Dendritic cell treated with granulocyte-macrophage colony-stimulating factor and Interleukin-4, amounts not matched to agents 40 ng/mL and 50 ng/mL, for 4 days (primary cell): Measurements from ENCODE around the gene TBCD.

Source experiments
- H3K27ac Mint-ChIP-seq: one replicate; pipeline ENCODE4 v1.8.0; 2022; ENCODE audit warnings: mild to moderate bottlenecking, mixed read lengths
- H3K27me3 Mint-ChIP-seq: one replicate; pipeline ENCODE4 v1.8.0; 2022; ENCODE audit warnings: mild to moderate bottlenecking, mixed read lengths
- H3K36me3 Mint-ChIP-seq: one replicate; pipeline ENCODE4 v1.8.0; 2022; ENCODE audit warnings: low read depth, mixed read lengths
- H3K4me1 Mint-ChIP-seq: one replicate; pipeline ENCODE4 v1.8.0; 2022; ENCODE audit warnings: low read depth, mixed read lengths
- H3K4me3 Mint-ChIP-seq: one replicate; pipeline ENCODE4 v1.8.0; 2022; ENCODE audit warnings: mild to moderate bottlenecking, moderate library complexity, mixed read lengths
- H3K9me3 Mint-ChIP-seq: one replicate; pipeline ENCODE4 v1.8.0; 2022; ENCODE audit warnings: mixed read lengths
- intact Hi-C: fragments of 100-400 bp; cut with micrococcal nuclease; formaldehyde crosslinking; loops from one replicate; pipeline ENCODE4 v1.15.0; 2022

TBCD gene

DNA sequence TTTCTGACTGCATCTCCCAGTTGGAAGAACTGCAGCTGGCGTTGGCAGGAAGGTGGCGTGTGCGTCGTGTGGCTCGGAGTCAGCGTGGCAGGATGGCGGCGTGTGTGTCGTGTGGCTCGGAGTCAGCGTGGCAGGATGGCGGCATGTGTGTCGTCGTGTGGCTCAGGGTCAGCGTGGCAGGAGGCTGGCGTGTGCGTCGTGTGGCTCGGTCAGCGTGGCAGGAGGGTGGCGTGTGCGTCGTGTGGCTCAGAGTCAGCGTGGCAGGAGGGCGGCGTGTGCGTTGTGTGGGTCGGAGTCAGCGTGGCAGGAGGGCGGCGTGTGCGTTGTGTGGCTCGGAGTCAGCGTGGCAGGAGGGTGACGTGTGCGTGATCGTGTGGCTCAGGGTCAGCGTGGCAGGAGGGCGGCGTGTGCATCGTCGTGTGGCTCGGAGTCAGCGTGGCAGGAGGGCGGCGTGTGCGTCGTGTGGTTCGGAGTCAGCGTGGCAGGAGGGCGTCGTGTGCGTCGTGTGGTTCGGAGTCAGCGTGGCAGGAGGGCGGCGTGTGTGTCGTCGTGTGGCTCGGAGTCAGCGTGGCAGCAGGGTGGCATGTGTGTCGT, 49.6 kb downstream of the TBCD start:
- Mint-ChIP-seq H3K36me3 (peaks cover 57% of the 10 kb centered on the region), H3K9me3 (peaks cover 12% of the 10 kb centered on the region), H3K27ac (no peak overlapping the region)

DNA sequence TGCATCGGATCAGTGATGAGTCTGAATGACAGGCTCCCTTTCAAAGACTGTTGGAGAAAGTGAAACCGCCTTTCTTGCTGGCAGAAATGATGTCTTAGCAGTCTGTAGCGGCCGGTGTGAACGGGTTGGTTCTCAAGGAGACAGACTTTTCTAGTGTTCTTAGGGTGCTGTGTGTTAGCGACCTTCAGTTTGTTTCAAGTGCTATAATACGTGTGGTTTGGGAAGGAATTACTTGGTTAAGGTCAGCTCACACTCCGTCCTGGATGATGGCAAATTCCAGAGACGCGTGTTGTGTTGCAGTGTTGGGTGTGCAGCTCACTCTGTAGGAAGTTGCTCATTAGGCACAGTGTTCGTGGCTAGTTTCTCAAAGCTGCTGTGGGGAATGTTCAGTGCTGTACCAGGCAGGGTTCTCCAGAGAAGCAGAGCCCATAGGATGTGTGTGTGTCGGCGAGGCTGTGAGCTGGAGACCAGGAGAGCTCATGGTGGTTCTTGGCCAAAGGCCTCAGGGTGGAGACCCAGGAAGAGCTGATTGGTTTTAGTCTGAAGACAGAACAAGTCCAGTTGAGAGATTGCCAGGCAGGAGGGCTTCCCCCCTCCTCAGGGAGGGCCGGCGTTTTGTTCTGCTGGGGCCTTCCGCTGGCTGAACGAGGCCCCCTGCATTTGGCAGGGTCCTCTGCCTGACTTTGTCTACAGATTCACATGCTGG, 50.4 kb downstream of the TBCD start:
- no peak overlapping the region for H3K4me3 Mint-ChIP-seq
- no peaks in the 10 kb centered on the region for H3K27me3 Mint-ChIP-seq
- no peak overlapping the region for H3K27ac Mint-ChIP-seq
- no peaks in the 10 kb centered on the region for H3K4me1 Mint-ChIP-seq
- peaks cover 12% of the 10 kb centered on the region for H3K9me3 Mint-ChIP-seq
- intact Hi-C loops: no loop called here
- peaks cover 57% of the 10 kb centered on the region for H3K36me3 Mint-ChIP-seq

More for the DNA sequence above, 49.6 kb downstream of the TBCD start:
- Mint-ChIP-seq H3K27me3 (no peaks in the 10 kb centered on the region), H3K4me3 (no peak overlapping the region), H3K4me1 (no peaks in the 10 kb centered on the region)
- intact Hi-C loops: no loop called here

DNA sequence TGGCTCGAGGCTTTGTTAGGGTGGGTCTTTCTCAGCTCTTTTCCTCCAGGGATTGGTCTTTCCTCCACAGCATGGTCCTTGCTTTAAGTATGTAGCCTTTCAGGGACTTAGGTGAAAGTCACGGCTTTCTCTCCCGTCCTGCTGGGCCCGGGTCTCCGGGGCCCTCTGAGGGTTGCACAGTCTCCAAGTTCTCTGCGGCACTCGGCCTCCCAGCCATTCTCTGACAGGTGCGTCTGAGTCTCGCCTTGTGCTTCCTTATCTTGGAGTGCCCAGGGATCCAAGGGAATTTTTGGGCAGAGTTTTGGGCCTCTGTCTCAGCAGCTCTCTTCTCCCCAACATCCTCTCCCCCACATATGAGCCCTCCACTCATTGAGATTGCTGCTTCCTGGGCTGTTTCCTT, 51.3 kb downstream of the TBCD start:
- H3K4me3 Mint-ChIP-seq: no peak overlapping the region
- H3K36me3 Mint-ChIP-seq: peaks cover 61% of the 10 kb centered on the region
- intact Hi-C loops: no loop called here
- peaks cover 12% of the 10 kb centered on the region for H3K9me3 Mint-ChIP-seq
- H3K27me3 Mint-ChIP-seq: no peaks in the 10 kb centered on the region
- no peaks in the 10 kb centered on the region for H3K4me1 Mint-ChIP-seq
- no peak overlapping the region for H3K27ac Mint-ChIP-seq

DNA sequence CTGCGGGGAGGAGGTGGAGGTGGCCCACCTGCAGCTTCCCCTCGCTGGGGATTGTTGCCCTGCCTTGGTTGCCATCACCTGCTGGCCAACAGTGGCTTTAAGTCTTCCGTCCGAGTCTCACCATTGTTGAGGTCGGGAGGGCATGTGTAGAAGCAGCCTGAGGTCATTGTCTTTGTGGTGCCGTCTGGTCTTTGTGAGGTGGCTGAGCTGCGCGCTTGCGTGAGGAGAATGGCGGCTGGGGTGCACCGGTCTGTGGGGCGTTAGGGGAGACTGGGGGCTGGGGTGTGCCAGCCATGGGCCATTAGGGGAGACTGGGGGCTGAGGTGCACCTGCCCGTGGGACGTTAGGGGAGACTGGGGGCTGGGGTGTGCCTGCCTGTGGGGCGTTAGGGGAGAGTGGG, 51.7 kb downstream of the TBCD start:
- Mint-ChIP-seq H3K4me1 (no peaks in the 10 kb centered on the region), H3K4me3 (no peak overlapping the region), H3K27ac (no peak overlapping the region), H3K36me3 (peaks cover 59% of the 10 kb centered on the region), H3K9me3 (peaks cover 12% of the 10 kb centered on the region), H3K27me3 (no peaks in the 10 kb centered on the region)
- intact Hi-C loops: no loop called here

DNA sequence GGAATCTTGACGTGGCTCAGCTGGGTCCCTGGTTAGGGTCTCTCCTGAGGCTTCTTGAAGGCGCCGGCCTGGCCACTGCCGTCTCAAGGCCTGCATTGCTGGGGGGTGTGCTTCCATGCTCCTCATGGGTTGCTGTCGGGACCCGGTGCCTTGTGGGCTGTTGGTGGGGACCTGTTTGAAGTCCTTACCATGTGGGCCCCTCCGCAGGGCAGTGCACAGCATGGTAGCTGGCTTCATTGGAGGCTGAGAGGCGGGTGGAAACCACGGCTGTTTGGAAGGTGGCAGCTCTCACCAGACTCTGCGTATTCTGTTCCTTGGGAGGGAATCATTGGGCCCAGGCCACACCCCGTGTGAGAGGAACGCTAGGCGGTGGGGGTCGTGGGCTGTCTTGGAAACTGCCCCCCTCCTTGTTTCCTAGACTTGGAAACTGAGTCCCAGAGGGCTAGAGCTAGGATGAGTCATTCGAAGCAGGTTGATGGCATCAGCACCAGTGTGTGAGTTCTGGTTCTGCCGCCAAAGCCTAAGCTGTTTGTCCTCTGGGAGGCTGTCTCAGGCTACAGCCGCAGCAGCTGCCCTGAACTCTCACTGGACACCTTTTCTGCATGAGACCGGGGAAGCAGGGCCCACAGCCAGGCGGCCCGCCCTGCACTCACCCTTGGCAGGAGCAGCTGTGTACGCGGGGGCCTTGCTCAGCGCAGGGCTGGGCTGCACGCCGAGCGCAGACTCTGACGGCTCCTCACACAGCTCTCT, 52.8 kb downstream of the TBCD start:
- peaks cover 12% of the 10 kb centered on the region for H3K9me3 Mint-ChIP-seq
- no peaks in the 10 kb centered on the region for H3K27me3 Mint-ChIP-seq
- peaks cover 59% of the 10 kb centered on the region for H3K36me3 Mint-ChIP-seq
- H3K4me3 Mint-ChIP-seq: no peak overlapping the region
- intact Hi-C loops: no loop called here
- no peak overlapping the region for H3K27ac Mint-ChIP-seq
- no peaks in the 10 kb centered on the region for H3K4me1 Mint-ChIP-seq

DNA sequence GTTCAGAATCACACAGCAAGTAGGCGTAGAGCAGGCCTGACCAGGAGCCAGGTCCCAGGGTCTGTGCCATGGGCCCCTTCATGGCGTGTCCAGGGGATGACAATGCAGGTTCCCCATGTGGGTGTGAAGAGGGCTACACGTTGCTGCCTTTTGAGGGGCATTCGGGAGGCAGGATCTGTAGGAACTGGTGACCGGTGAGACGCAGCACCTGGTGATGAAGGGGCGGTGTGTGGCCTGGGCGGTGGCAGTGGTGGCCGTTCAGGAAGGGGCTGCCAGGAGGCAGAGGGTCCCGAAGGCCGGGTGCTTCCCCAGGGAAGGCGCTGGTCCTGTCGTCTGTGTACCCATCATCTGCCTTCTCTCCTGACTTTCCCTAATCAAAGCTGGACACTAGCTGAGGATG, 53.4 kb downstream of the TBCD start:
- peaks cover 12% of the 10 kb centered on the region for H3K9me3 Mint-ChIP-seq
- intact Hi-C loops: no loop called here
- no peak overlapping the region for H3K4me3 Mint-ChIP-seq
- peaks cover 59% of the 10 kb centered on the region for H3K36me3 Mint-ChIP-seq
- no peaks in the 10 kb centered on the region for H3K4me1 Mint-ChIP-seq
- no peaks in the 10 kb centered on the region for H3K27me3 Mint-ChIP-seq
- H3K27ac Mint-ChIP-seq: no peak overlapping the region

DNA sequence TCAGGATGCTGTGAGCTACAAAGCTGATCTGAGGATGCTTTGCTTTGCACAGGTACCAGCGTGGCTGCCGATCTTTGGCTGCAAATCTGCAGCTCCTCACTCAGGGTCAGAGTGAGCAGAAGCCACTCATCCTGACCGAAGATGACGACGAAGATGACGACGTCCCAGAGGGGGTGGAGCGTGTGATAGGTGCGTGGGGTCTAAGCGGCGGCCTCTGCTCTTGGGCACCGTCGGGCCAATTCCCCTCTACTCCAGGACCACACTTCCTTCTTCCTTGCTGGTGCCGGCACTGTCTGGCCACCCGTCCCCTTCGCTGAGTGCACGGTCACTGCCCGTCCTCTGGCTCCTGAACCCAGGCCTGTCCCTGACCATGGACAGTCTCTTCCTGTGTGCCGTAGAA, 54.0 kb downstream of the TBCD start:
- peaks cover 12% of the 10 kb centered on the region for H3K9me3 Mint-ChIP-seq
- peaks cover 59% of the 10 kb centered on the region for H3K36me3 Mint-ChIP-seq
- no peak overlapping the region for H3K4me3 Mint-ChIP-seq
- no peaks in the 10 kb centered on the region for H3K27me3 Mint-ChIP-seq
- H3K4me1 Mint-ChIP-seq: no peaks in the 10 kb centered on the region
- H3K27ac Mint-ChIP-seq: no peak overlapping the region
- intact Hi-C loops: no loop called here

DNA sequence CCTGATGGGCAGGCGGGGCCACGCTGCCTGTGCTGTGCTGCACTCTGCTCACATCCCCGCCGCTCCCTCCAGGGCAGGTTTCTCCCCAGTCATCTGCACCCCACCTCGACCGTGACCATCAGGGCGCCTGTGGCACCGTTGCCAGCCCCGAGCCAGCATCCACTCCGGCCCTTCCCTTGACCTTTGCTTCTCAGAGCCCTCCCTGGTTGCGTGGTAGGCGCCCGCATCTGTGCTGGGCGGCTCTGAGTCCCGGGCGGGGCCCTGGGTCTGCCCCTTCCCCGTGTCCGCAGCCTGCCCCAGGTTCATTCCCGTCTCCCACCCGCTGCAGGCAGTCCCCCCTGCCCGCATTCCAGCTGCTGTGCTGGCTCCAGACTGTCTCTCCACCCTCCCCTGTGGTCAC, 54.8 kb downstream of the TBCD start:
- intact Hi-C loops: no loop called here
- no peak overlapping the region for H3K4me3 Mint-ChIP-seq
- H3K9me3 Mint-ChIP-seq: peaks cover 3% of the 10 kb centered on the region
- peaks cover 59% of the 10 kb centered on the region for H3K36me3 Mint-ChIP-seq
- no peaks in the 10 kb centered on the region for H3K4me1 Mint-ChIP-seq
- H3K27me3 Mint-ChIP-seq: no peaks in the 10 kb centered on the region
- no peak overlapping the region for H3K27ac Mint-ChIP-seq

DNA sequence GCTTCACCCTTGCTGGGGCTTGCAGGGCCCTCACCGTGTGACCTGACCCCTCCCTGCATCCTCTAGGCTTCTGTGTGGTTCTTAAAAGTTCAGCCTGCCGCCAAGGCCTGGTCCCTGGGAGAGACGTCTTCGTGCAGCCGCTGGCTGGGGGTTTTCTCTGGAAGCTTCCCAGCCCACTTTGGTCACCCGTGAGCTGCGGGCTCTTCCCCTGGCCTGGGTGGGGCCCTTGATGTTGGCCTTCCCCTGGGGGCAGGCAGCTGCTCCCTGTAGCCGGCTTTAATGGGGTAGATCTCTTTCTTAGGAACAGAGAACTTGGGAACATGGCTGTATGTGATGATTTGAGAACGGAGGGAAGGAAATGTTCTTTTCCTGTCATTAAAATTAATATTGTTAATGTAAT, 55.2 kb downstream of the TBCD start:
- H3K36me3 Mint-ChIP-seq: peaks cover 59% of the 10 kb centered on the region
- H3K27me3 Mint-ChIP-seq: no peaks in the 10 kb centered on the region
- intact Hi-C loops: no loop called here
- H3K27ac Mint-ChIP-seq: no peak overlapping the region
- no peaks in the 10 kb centered on the region for H3K4me1 Mint-ChIP-seq
- no peaks in the 10 kb centered on the region for H3K9me3 Mint-ChIP-seq
- H3K4me3 Mint-ChIP-seq: no peak overlapping the region

DNA sequence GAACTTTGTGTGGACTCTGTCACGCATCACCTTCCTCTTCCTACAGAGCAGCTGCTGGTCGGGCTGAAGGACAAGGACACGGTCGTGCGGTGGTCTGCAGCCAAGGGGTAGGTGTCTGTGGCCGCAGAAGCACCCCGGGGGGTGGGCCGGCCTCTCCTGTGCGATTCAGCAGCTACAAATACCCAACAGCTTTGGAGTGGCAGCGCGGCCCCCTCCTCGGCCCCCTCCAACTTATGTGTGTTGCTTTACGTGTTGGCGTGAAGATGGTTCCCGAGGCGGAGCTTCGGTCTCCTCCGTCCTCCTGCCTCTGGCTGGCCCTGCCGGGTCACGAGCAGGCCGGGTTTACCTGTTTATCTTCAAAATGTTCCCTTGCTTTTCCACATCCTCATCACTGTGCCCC, 55.7 kb downstream of the TBCD start:
- no peaks in the 10 kb centered on the region for H3K27me3 Mint-ChIP-seq
- no peaks in the 10 kb centered on the region for H3K4me1 Mint-ChIP-seq
- intact Hi-C loops: no loop called here
- peaks cover 62% of the 10 kb centered on the region for H3K36me3 Mint-ChIP-seq
- H3K9me3 Mint-ChIP-seq: no peaks in the 10 kb centered on the region
- no peak overlapping the region for H3K27ac Mint-ChIP-seq
- H3K4me3 Mint-ChIP-seq: no peak overlapping the region

DNA sequence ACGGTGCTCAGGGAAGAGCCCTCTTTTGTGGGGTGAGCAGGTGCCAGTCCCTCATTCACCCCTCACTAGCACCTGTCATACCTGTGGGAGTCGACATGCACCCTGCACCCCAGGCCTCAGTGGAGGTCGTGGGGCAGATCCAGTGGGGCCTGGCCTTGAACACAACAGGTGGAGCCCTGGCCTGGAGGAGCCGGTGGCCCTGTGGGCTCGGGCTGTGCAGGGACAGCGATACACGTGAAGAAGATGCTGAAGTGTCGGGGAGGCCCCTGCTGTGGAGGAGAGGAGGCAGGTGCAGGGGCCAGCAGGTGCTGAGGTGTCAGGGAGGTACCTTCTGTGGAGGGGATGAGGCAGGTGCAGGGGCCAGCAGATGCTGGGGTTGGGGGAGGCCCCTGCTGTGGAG, 56.1 kb downstream of the TBCD start:
- H3K27ac Mint-ChIP-seq: no peak overlapping the region
- H3K4me3 Mint-ChIP-seq: no peak overlapping the region
- intact Hi-C loops: no loop called here
- peaks cover 64% of the 10 kb centered on the region for H3K36me3 Mint-ChIP-seq
- no peaks in the 10 kb centered on the region for H3K27me3 Mint-ChIP-seq
- no peaks in the 10 kb centered on the region for H3K9me3 Mint-ChIP-seq
- H3K4me1 Mint-ChIP-seq: no peaks in the 10 kb centered on the region

DNA sequence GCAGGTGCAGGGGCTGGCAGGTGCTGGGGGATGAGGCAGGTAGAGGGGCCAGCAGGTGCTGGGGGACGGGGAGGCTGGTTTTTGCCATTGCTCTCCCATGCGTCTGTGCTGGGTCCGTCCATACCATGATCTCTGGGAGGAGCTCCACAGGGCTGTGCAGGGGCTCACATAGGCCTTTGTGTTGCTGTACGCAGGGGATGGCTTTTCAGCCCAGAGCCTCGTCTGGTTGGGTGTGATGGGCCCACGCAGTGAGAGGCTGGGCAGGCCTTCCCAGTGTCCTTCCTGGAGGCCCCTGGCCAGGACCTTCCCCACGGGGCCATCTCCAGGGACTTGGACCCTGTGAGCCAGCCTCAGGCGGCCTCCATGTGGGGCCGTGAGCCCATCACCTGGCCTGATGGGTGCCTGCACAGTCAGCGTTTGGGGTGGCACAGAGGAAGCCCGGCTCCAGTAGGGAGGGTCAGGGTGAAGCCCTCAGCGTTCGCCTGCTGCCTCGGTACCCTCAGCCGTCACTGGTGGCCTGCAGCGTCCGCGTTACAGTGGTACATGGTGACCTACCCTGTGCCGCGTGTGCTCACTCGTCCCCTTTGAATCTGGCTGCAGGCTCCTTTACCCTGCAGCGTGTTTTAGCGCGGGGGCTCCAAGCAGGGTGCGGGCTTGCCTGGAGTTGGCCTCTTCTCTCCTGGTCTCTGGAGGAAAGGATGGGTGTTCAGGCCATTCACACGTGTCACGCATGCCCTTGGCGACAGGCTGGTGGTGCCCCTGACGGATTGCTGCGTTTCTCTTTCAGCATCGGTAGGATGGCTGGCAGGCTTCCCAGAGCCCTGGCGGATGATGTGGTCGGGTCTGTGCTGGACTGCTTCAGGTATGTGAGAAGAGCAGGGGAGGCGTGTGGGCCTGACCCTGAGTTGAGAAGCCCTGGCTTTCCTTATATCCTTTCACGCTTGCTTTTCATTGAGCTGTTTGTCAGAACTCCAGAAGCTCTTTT, 57.3 kb downstream of the TBCD start:
- H3K27me3 Mint-ChIP-seq: no peaks in the 10 kb centered on the region

DNA sequence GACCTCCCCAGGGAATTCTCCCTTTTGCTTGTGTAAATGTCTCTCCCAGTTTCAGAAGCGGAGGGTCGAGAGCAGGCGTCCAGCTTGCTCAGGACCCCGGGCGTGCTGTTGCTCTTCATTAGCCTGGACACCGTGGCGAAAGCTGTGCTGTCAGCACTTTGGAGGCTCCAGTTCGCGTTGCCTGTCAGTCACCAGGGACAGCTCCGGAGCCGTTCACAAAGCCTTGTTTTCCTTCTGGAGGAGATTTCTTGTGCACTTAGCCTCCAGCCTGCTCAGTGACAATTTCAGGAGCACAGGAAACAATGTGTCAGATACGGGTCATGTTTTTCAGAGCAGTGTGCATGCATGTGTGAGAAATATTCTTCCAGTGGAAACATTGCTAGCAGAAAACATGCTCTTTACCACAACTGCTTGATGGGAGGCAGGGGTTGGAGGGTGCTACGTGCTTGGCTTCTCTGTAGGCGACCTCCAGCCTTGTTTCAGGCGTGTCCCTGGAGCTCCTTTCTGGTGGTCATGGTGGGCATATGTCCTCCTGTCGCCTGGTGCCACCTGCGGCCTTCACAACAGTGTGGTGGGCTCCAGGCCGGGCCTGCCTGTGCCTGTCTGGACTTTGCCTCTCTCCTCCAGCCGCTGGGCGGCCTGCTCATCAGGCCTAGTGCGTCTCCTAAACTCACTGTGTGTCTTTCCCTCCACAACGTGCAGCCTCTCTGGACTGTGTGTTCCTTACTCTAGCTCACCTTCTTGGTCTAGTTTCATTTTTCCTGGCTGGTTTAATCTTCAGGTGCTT, 59.0 kb downstream of the TBCD start:
- no peaks in the 10 kb centered on the region for H3K9me3 Mint-ChIP-seq
- no peaks in the 10 kb centered on the region for H3K27me3 Mint-ChIP-seq
- peaks cover 89% of the 10 kb centered on the region for H3K36me3 Mint-ChIP-seq
- H3K4me1 Mint-ChIP-seq: peaks cover 5% of the 10 kb centered on the region
- no peak overlapping the region for H3K27ac Mint-ChIP-seq
- H3K4me3 Mint-ChIP-seq: no peak overlapping the region
- intact Hi-C loops: no loop called here

More for the DNA sequence above, 57.3 kb downstream of the TBCD start:
- Mint-ChIP-seq H3K4me1 (peaks cover 3% of the 10 kb centered on the region), H3K36me3 (peaks cover 76% of the 10 kb centered on the region), H3K4me3 (no peak overlapping the region), H3K9me3 (no peaks in the 10 kb centered on the region), H3K27ac (no peak overlapping the region)
- intact Hi-C loops: no loop called here
